ENCODE data around the gene ZNF487.
"Not testable (repeated sequence)": the region's sequence is repeated elsewhere in the genome, so short reads cannot be mapped to it uniquely, and the experiment has no call there.

Gene ZNF487

DNA sequence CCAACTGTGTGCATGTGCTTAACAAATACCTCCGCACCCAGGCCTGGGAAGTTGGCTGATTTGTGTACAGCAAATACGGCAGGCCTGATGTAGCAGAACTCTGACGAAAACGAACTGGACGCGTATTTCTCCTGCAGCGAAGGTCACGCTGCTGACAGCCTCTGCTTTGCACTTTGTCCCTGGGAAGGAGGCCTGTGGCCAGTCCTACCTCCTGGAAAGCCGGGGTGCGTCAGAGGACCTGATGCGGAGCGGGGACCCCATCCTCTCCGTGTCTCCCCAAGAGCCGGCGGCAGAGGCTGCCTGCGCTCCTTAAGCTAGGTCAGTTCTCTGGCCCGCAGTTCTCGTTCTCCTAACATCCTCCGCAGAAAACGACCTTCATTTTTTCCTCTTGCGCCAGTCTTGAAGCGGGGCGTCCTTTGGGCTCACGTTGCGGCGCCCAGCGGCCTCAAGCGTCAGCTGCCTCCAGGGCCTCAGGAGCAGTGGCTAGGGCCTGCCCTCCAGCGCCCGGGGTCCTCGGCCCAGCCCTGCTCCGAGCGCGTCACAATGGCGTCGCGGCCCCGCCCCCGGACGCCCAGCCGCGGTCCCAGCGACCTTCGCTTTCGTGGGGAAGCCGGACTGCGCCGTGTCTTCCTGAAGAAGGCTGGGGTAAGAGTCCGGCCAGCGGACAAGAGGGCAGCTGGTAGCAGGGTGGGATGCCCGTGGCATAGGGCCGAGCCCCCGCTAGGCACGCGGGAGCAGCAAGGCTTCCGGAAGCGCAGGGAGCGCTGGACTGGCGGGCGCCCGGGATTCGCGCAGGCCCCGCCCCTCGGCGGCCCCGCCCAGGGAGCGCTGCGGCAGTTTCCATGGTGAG, at the start of gene ZNF487:
Gene ZNF487, plus strand, starts transcription at position 821 of the 850 bp plus-strand sequence. CDS start 38,703 bp downstream, outside the sequence.
- DNase-seq (ENCODE audit: low read depth in 2 of 3, low spot score in 1 of 3): peak; percentile 77 to 82 (median 79)

GRCh38 chr10:43387678-43388032, 49.3 kb upstream of the ZNF487 start:
- no peak for DNase-seq (ENCODE audit: low read depth in 2 of 3, low spot score in 1 of 3)

DNA sequence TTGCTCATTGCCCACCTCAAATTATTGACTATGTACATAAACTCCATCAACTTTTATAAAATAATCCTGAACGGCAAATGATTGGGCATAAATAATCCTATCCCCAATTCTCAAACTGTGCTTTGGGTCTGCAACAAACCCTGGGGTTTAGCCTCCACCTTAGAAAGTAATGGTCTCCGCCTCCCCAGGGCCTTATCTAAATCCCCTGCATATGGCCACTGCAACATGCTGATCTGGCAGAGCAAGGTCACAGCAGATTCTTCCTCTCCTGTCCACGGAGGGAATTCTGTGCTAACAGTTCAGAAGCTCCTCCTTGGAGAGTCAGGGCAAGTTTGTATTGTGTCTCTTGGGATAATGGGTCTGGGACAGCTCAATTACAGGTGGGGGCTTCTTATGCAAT, 47.0 kb upstream of the ZNF487 start:
- no peak for DNase-seq (ENCODE audit: low read depth in 2 of 3, low spot score in 1 of 3)

- no peak for DNase-seq (ENCODE audit: low read depth in 2 of 3, low spot score in 1 of 3)
Observed at GRCh38 chr10:43390333-43390732, 46.6 kb upstream of the ZNF487 start.

DNA sequence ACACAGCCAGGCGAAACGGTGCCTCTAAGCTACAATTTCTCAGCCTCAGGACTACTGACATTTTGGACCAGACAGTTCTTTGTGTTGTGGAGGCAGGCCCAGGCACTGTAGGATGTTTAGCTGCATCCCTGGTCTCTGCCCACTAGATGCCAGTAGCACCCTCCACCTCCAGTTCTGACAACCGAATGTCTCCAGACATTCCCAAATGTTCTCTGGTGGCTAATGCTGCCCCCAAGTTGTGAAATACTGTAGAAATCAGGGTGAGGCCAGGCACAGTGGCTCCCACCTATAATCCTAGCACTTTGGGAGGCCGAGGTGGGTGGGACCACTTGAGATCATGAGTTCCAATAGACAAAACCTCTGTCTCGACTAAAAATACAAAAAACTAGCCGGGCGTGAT, 46.2 kb upstream of the ZNF487 start:
- DNase-seq (ENCODE audit: low read depth in 2 of 3, low spot score in 1 of 3): no peak

GRCh38 chr10:43391496-43391895, 45.4 kb upstream of the ZNF487 start:
- no peak for DNase-seq (ENCODE audit: low read depth in 2 of 3, low spot score in 1 of 3)

DNA sequence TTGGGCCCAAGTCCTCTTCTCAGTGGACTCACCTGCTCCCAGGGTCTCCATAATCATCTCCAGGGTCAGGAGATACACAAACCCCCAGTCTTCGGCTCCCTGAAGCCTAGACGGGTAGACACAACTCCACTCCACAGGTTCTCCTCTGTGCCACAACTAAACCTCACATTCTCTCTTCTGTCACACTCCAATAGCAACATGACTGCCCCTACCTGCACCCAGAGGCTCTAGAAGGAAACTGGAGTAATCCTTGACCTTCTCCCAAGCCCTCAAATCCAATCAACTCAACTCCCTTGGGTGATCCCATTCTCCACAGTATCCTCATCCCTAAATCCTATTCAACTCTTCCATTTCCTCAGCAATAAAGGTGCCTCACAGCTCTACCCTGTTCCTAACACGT, 44.2 kb upstream of the ZNF487 start:
- DNase-seq (ENCODE audit: low read depth in 2 of 3, low spot score in 1 of 3): no peak

DNA sequence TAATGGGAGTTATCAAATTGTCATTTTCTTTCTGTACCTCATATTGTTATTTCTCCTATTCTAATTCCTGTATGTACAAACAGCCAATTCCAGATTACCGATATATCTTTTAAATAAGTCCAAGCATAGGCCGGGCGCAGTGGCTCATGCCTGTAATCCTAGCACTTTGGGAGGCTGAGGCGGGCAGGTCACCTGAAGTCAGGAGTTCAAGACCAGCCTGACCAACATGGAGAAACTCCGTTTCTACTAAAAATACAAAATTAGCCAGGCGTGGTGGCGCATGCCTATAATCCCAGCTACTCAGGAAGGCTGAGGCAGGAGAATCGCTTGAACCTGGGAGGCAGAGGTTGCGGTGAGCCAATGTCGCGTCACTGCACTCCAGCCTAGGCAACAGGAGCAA, 43.7 kb upstream of the ZNF487 start:
- DNase-seq (ENCODE audit: low read depth in 2 of 3, low spot score in 1 of 3): not testable (repeated sequence)

- no peak for DNase-seq (ENCODE audit: low read depth in 2 of 3, low spot score in 1 of 3)
Observed at GRCh38 chr10:43393606-43394360, 43.1 kb upstream of the ZNF487 start.

DNA sequence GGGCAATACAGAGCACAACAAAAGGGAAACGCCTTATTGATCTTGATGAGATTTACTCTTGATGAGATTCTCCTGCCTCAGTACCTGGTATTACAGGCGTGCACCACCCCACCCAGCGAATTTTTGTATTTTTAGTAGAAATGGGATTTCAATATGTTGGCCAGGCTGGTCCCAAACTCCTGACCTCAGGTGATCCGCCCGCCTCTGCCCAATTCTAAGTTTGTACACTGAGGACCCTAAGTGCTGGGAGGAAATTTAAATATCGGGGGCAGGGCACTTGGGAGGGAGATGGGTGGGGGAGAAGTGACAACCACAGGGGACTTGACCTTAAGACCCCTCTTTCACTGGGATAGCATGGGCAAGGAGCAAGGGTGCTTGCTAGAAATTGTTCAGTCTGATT, 42.0 kb upstream of the ZNF487 start:
- DNase-seq (ENCODE audit: low read depth in 2 of 3, low spot score in 1 of 3): no peak

GRCh38 chr10:43395571-43396060, 41.3 kb upstream of the ZNF487 start:
- DNase-seq (ENCODE audit: low read depth in 2 of 3, low spot score in 1 of 3): peak in 1 of 3 donors; percentile 51

DNA sequence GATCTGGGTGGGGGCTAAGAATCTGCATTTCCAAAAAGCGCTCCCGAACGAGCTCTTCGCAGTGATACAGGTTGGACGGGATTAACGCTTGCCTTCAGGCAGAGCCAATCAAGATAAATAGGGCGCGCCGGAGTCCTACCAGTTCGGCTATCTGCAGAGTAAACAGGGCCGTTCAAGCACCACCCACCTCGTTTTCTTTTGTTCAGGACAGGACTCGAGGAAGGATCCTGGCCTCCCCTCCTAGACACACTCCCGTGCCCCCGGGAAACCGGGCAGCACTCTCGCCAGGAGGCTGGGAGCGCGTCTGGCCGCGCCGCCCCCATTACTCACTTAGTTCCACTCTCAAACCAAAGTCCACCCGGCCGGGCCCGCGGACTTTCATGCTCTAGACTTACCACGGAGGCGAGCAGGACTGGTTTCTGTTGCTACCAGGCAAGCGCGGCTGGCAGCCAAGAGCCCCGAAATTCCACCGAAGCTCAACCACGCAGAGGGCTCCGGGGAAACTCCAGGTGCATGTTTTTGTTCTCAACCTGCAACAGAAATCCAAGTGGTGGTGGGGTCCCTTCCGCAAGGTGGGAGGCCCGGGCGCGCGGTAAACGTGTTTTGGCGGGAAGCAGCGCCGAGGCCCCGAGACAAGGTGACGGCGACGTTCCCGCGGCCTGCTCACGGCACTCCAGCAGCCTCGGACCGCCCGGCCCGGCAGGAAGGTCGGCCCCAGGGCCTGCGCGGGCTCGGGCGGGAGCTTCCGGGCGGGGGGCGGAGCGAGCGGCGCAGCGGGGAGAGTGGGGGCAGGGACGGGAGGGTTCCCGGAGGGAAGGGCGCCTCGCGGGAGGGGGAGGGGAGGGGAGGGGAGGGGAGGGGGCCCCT, 40.6 kb upstream of the ZNF487 start:
- DNase-seq (ENCODE audit: low read depth in 2 of 3, low spot score in 1 of 3): peak; percentile 68 to 81 (median 74)

DNA sequence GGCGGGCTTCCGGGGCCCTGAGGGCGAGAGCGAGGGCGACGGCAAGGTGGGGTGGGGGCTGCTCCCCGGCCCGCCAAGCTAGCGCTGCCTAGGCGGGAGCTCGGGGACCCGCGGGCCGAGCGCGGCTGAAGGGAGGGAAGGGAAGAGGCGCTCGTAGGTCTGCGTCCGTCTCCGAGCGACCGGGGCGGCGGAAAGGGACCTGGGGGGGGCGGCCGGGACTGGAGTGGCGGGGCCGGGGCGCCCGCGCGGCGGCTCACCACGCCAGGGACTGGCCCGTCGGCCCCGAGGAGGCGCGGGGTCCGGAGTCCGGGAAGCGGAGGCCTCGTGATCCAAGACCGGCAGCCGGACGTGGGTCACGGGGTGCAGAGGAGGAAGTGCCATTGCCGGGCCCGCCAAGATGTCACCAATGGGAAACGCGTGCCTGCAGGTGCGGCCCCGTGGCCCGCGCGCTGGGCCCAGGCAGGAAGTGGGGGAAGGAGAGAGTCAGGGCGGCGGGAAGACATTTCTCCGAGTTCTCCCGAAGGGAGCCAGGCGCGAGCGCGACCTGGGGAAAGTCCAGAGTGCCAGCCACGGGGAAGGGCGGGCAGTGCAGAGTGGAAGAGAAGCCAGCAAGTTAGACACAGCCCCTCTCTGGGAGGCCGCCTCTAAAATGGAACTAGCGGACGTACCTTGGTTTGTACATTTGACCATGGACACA, 39.8 kb upstream of the ZNF487 start:
- peak; percentile 74 to 85 (median 83) for DNase-seq (ENCODE audit: low read depth in 2 of 3, low spot score in 1 of 3)

GRCh38 chr10:43398939-43399319, 38.0 kb upstream of the ZNF487 start:
- no peak for DNase-seq (ENCODE audit: low read depth in 2 of 3, low spot score in 1 of 3)

- DNase-seq (ENCODE audit: low read depth in 2 of 3, low spot score in 1 of 3): no peak
Observed at GRCh38 chr10:43399320-43400310, 37.3 kb upstream of the ZNF487 start.

DNA sequence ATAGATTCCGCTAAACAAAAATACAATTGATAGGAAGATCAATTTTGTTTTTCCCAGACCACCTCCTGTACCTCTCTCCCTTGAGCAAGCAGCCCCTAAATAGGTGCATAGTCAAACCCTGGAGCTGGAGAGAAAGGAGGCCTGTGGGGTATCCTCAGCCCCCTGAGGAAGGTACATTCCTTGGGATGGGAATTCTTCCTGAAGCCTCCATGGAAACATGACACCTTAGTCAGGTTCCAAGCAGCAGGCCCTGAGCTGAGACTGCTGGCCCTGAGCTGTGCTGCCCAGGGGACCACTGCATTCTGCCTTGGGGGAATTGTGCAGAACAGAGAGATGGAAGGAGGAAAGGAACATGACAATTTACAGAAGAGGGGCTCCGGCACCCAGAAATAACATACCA, 35.3 kb upstream of the ZNF487 start:
- DNase-seq (ENCODE audit: low read depth in 2 of 3, low spot score in 1 of 3): no peak

DNA sequence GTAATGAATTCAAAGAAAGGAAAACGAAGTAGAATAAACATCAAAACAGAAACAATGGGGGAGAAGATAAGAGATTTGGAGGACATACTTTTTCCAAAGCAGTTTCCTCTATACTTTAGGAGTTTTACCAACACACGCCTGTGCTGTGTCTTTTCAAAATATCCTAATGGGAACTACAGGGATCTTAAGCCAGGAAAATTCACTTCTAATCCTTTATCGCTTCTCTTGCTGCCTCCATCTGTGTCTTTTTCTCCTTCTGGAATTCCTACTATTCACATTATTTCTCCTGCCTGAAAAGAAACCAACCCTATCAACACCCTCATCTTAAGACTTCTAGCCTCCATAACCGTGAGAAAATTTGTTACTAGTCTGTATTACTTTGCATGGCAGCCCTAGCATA, 34.7 kb upstream of the ZNF487 start:
- no peak for DNase-seq (ENCODE audit: low read depth in 2 of 3, low spot score in 1 of 3)

DNA sequence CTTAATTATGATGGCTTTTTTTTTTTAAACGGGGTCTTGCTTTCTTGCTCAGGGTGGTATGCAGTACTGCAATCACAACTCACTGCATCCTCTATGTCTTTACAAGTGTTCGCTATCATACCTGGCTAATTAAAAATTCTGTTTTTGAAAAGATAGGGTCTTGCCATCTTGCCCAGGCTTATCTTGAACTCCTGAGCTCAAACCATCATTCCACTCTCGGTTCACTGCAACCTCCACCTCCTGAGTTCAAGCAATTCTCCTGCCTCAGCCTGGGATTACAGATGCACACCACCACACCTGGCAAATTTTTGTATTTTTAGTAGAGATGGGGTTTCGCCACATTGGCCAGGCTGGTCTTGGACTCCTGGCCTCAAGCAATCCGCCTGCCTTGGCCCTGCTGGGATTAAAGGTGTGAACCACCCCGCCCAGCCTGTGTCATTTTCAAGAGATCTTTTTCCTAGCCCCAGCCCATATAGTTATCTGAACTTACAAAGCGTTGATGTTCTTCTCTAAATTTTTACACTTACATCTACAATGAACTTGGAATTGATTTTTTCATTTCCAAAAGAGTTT, 33.9 kb upstream of the ZNF487 start:
- DNase-seq (ENCODE audit: low read depth in 2 of 3, low spot score in 1 of 3): no peak
